Astrocyte (in vitro differentiated cells and primary cell): Measurements from ENCODE around the gene SHISAL1. TPM values are rescaled to one million over a fixed set of nuclear protein-coding genes. Genes with fewer than 3 reads are reported as not detected.

Experiments used
- DNase-seq: peaks from one replicate; pipeline ENCODE4 v3.0.0-alpha.2; 2010; ENCODE audit warnings: low read depth
- FAIRE-seq: peaks from 2 replicates; lab custom pipeline; 2011; peaks lifted over from hg19 to GRCh38; lab: Jason Lieb, UNC
- H2AFZ ChIP-seq: 2 replicates; pipeline ENCODE4 v1.6.0; 2012; ENCODE audit warnings: low read depth, low read length, inconsistent platforms
- H3K27ac ChIP-seq: 2 replicates; pipeline ENCODE4 v1.5.1; 2011; ENCODE audit warnings: low read depth, low read length, inconsistent platforms
- H3K27me3 ChIP-seq: 2 replicates; pipeline ENCODE4 v1.6.0; 2011; ENCODE audit warnings: low read length, inconsistent platforms; ENCODE audit not compliant: insufficient read depth
- H3K36me3 ChIP-seq: 2 replicates; pipeline ENCODE4 v1.5.1; 2011; ENCODE audit warnings: low read length, inconsistent platforms; ENCODE audit not compliant: insufficient read depth
- H3K4me1 ChIP-seq: 2 replicates; pipeline ENCODE4 v1.5.1; 2011; ENCODE audit warnings: low read length, inconsistent platforms; ENCODE audit not compliant: insufficient read depth
- H3K4me2 ChIP-seq: 2 replicates; pipeline ENCODE4 v1.6.0; 2012; ENCODE audit warnings: low read length, inconsistent platforms
- H3K4me3 ChIP-seq: 2 replicates; pipeline ENCODE4 v1.5.1; 2011; ENCODE audit warnings: low read depth, mild to moderate bottlenecking, low read length, inconsistent platforms; ENCODE audit not compliant: insufficient read depth
- H3K79me2 ChIP-seq: 2 replicates; pipeline ENCODE4 v1.6.0; 2012; ENCODE audit warnings: mild to moderate bottlenecking, low read length, inconsistent platforms; ENCODE audit not compliant: insufficient read depth
- H3K9ac ChIP-seq: 2 replicates; pipeline ENCODE4 v1.6.0; 2012; ENCODE audit warnings: mild to moderate bottlenecking, low read length, inconsistent platforms
- H3K9me3 ChIP-seq: 2 replicates; pipeline ENCODE4 v1.5.1; 2012; ENCODE audit warnings: low read depth, mild to moderate bottlenecking, low read length, inconsistent platforms; ENCODE audit not compliant: insufficient read depth
- H4K20me1 ChIP-seq: 2 replicates; pipeline ENCODE4 v1.6.0; 2012; ENCODE audit warnings: low read length, inconsistent platforms; ENCODE audit not compliant: insufficient read depth
- H3K27ac Mint-ChIP-seq: one replicate; pipeline ENCODE4 v1.8.0; 2021; ENCODE audit warnings: mild to moderate bottlenecking, mixed read lengths; ENCODE audit not compliant: unreplicated experiment
- H3K27me3 Mint-ChIP-seq: one replicate; pipeline ENCODE4 v1.8.0; 2021; ENCODE audit warnings: low read depth, mixed read lengths; ENCODE audit not compliant: unreplicated experiment
- H3K36me3 Mint-ChIP-seq: one replicate; pipeline ENCODE4 v1.8.0; 2021; ENCODE audit warnings: low read depth, mixed read lengths; ENCODE audit not compliant: unreplicated experiment
- H3K4me1 Mint-ChIP-seq: one replicate; pipeline ENCODE4 v1.8.0; 2021; ENCODE audit warnings: low read depth, mixed read lengths; ENCODE audit not compliant: unreplicated experiment
- H3K4me3 Mint-ChIP-seq: one replicate; pipeline ENCODE4 v1.8.0; 2021; ENCODE audit warnings: mild to moderate bottlenecking, moderate library complexity, mixed read lengths; ENCODE audit not compliant: unreplicated experiment
- H3K9me3 Mint-ChIP-seq: one replicate; pipeline ENCODE4 v1.8.0; 2021; ENCODE audit warnings: mild to moderate bottlenecking, mixed read lengths; ENCODE audit not compliant: unreplicated experiment
- CTCF ChIP-seq: IDR thresholded peaks from 2 replicates; pipeline ENCODE4 v1.5.1; 2011; ENCODE audit warnings: low read depth, mild to moderate bottlenecking, inconsistent platforms, low read length, moderate library complexity; ENCODE audit not compliant: insufficient read depth
- EZH2 ChIP-seq: IDR thresholded peaks from 2 replicates; pipeline ENCODE4 v1.6.1; 2012; ENCODE audit warnings: mild to moderate bottlenecking, low read length, inconsistent platforms; ENCODE audit not compliant: insufficient read depth
- total RNA-seq: library from RNA; stranded (reverse); gene quantifications from 2 replicates; pipeline ENCODE4 v1.2.1, GENCODE V29; 2021

The SHISAL1 gene
- total RNA-seq, 1 donor from 2014 or later, result 0.36 TPM

- no peak for TF ChIP-seq CTCF
- TF ChIP-seq EZH2, result no peak
- no peak overlapping the region for H3K27ac ChIP-seq
- no peaks in the 10 kb centered on the region for H3K9me3 ChIP-seq
- no peak overlapping the region for H2AFZ ChIP-seq
- no peaks in the 10 kb centered on the region for H4K20me1 ChIP-seq
- H3K36me3 Mint-ChIP-seq, result no peaks in the 10 kb centered on the region
- no peak overlapping the region for H3K4me3 ChIP-seq
- H3K4me2 ChIP-seq, result no peak overlapping the region
- no peaks in the 10 kb centered on the region for H3K9me3 Mint-ChIP-seq
- peaks cover 19% of the 10 kb centered on the region for H3K27me3 ChIP-seq
- peaks cover 45% of the 10 kb centered on the region for H3K27me3 Mint-ChIP-seq
- FAIRE-seq, result no peak
- no peak for DNase-seq
- H3K4me3 Mint-ChIP-seq, result no peak overlapping the region
- no peaks in the 10 kb centered on the region for H3K79me2 ChIP-seq
- H3K27ac Mint-ChIP-seq, result no peak overlapping the region
- peaks cover 26% of the 10 kb centered on the region for H3K4me1 ChIP-seq
- no peaks in the 10 kb centered on the region for H3K36me3 ChIP-seq
- peaks cover 10% of the 10 kb centered on the region for H3K4me1 Mint-ChIP-seq
- no peak overlapping the region for H3K9ac ChIP-seq
Observed at GRCh38 chr22:44353041-44353440, 40.3 kb upstream of the SHISAL1 start.

- no peaks in the 10 kb centered on the region for H3K36me3 ChIP-seq
- no peak for FAIRE-seq
- peaks cover 10% of the 10 kb centered on the region for H3K4me1 Mint-ChIP-seq
- no peaks in the 10 kb centered on the region for H3K79me2 ChIP-seq
- peaks cover 20% of the 10 kb centered on the region for H3K4me1 ChIP-seq
- no peak overlapping the region for H2AFZ ChIP-seq
- peak overlapping the region; percentile 24 for H3K27ac ChIP-seq
- no peaks in the 10 kb centered on the region for H4K20me1 ChIP-seq
- H3K27ac Mint-ChIP-seq, result peak overlapping the region; percentile 78
- H3K4me2 ChIP-seq, result peak overlapping the region; percentile 76
- no peaks in the 10 kb centered on the region for H3K36me3 Mint-ChIP-seq
- H3K27me3 Mint-ChIP-seq, result peaks cover 48% of the 10 kb centered on the region
- H3K4me3 Mint-ChIP-seq, result no peak overlapping the region
- DNase-seq, result no peak
- H3K4me3 ChIP-seq, result no peak overlapping the region
- H3K9me3 Mint-ChIP-seq, result no peaks in the 10 kb centered on the region
- no peak for TF ChIP-seq EZH2
- TF ChIP-seq CTCF, result no peak
- peak overlapping the region; percentile 33 for H3K9ac ChIP-seq
- H3K27me3 ChIP-seq, result peaks cover 22% of the 10 kb centered on the region
- H3K9me3 ChIP-seq, result no peaks in the 10 kb centered on the region
Observed at GRCh38 chr22:44352378-44353035, 39.8 kb upstream of the SHISAL1 start.
